HepG2 (cell line): ENCODE results near the gene TCF25.
"Not testable (repeated sequence)": the region's sequence is repeated elsewhere in the genome, so short reads cannot be mapped to it uniquely, and the experiment has no call there.

ENCODE experiments used
- CHD4 ChIP-seq: fragments of 200-600 bp; sonication (generic); IDR thresholded peaks from 2 replicates; pipeline ENCODE4 v1.7.0; 2017; ENCODE audit warnings: mild to moderate bottlenecking, low read length, borderline replicate concordance
- JUND ChIP-seq: sonication (generic); formaldehyde crosslinking; IDR thresholded peaks from 2 replicates; pipeline ENCODE4 v1.8.0; 2022; ENCODE audit warnings: mild to moderate bottlenecking, missing genetic modification reagents
- NFATC3 ChIP-seq: sonication (generic); formaldehyde crosslinking; IDR thresholded peaks from 2 replicates; pipeline ENCODE4 v1.5.1; 2020; ENCODE audit warnings: mild to moderate bottlenecking, missing genetic modification reagents
- NFRKB ChIP-seq: fragments of 450-650 bp; IDR thresholded peaks from 2 replicates; pipeline ENCODE4 v1.6.1; 2017
- TF ChIP-seq, protein P1 (sequence below): sonication (generic); formaldehyde crosslinking; IDR thresholded peaks from 2 replicates; pipeline ENCODE4 v1.5.0; 2020; ENCODE audit warnings: mild to moderate bottlenecking, missing genetic modification reagents, moderate library complexity

DNA sequence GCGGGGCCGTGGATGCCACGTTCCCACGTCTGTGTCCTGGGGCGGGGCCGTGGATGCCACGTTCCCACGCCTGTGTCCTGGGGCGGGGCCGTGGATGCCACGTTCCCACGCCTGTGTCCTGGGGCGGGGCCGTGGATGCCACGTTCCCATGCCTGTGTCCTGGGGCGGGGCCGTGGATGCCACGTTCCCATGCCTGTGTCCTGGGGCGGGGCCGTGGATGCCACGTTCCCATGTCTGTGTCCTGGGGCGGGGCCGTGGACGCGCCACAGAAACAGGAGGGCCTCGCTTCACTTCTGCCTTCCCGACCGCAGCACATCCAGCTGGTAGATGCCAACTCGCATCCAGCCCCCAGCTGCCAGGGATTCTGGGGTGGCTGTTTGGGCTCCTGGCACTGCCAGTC, 60.6 kb downstream of the TCF25 start:
- not testable (repeated sequence) for TF ChIP-seq NFRKB, NFATC3, CHD4, JUND
- TF ChIP-seq, protein P1, sequence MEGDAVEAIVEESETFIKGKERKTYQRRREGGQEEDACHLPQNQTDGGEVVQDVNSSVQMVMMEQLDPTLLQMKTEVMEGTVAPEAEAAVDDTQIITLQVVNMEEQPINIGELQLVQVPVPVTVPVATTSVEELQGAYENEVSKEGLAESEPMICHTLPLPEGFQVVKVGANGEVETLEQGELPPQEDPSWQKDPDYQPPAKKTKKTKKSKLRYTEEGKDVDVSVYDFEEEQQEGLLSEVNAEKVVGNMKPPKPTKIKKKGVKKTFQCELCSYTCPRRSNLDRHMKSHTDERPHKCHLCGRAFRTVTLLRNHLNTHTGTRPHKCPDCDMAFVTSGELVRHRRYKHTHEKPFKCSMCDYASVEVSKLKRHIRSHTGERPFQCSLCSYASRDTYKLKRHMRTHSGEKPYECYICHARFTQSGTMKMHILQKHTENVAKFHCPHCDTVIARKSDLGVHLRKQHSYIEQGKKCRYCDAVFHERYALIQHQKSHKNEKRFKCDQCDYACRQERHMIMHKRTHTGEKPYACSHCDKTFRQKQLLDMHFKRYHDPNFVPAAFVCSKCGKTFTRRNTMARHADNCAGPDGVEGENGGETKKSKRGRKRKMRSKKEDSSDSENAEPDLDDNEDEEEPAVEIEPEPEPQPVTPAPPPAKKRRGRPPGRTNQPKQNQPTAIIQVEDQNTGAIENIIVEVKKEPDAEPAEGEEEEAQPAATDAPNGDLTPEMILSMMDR (CRISPR knock-in tag) = not testable (repeated sequence)
